ENCODE results near the gene RPS18. TPM values are rescaled to one million over a fixed set of nuclear protein-coding genes. Genes with fewer than 3 reads are reported as not detected.
A peak's percentile ranks its signal among the peaks of the same experiment; 100 is the strongest.

The RPS18 gene
- total and polyA plus RNA-seq, 9 of the 15 experiments (the other 6 are each of a cell fraction or from before 2014, with no cell fraction given) = 5,023 to 17,516 (median 8,131) TPM

- TF ChIP-seq ZBTB43 (CRISPR knock-in tag; IDR thresholded peaks at IDR 0.05) = no peak; the same call in 1 of the 2 replicates
- no peak for TF ChIP-seq MNT (conservative IDR thresholded peaks at IDR 0.05)
- no peak for TF ChIP-seq SIN3A (IDR thresholded peaks at IDR 0.05; ENCODE audit: borderline replicate concordance in 2 of 2, control insufficient read depth in 1 of 2, low read depth in 2 of 2, low read length in 2 of 2)
- TF ChIP-seq SP2 (IDR thresholded peaks at IDR 0.05; ENCODE audit: extremely low read depth, low read depth, low read length, poor library complexity, severe bottlenecking) = no peak
- peak; percentile 96 for TF ChIP-seq BCOR (IDR thresholded peaks at IDR 0.05)
- peak; percentile 65; the same call in 1 of the 2 replicates for TF ChIP-seq THRAP3 (IDR thresholded peaks at IDR 0.05; ENCODE audit: borderline replicate concordance)
- TF ChIP-seq MBD1 (CRISPR knock-in tag; IDR thresholded peaks at IDR 0.05) = no peak
- TF ChIP-seq CAMTA2 (CRISPR knock-in tag; conservative IDR thresholded peaks at IDR 0.05) = no peak
- TF ChIP-seq SMARCC2 (IDR thresholded peaks at IDR 0.05; ENCODE audit: low read depth) = 0 out of 2 replicates have a peak, but pooled peaks have one; percentile 15
- no peak for TF ChIP-seq THRB (CRISPR knock-in tag; conservative IDR thresholded peaks at IDR 0.05)
- TF ChIP-seq SIX5 (IDR thresholded peaks at IDR 0.05; ENCODE audit: borderline replicate concordance in 1 of 2, insufficient read depth in 1 of 2, low read depth in 1 of 2, low read length in 2 of 2) = no peak
These were observed 783 bp upstream of the RPS18 start (continued) for GRCh38 chr6:33271117-33271467.

Measured in K562 (cell line).